Measurements from ENCODE around the gene RCC1.
A peak's percentile ranks its signal among the peaks of the same experiment; 100 is the strongest.
"Not testable (repeated sequence)": the region's sequence is repeated elsewhere in the genome, so short reads cannot be mapped to it uniquely, and the experiment has no call there.

The RCC1 gene

DNA sequence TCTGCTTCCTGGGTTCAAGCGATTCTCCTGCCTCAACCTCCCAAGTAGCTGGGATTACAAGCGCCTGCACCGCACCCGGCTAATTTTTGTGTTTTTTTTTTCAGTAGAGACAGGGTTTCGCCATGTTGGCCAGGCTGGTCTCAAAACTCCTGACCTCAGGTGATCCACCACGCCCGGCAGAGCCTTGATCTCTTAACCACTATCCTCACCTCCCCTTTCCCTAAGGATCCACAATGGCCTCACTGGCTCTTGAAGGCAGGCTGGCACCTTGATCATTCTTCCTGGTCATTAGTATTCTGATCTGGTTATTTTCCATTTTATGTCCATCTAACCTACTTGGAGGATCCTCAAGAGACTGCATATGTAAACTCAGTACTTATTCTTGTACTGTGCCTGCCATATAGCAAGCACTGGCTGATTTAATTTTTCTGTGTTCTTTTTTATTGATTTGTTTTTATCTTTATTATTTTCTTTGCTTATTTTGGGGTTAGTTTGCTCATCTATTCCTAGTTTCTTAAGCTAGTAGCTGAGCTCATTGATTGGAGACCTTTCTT lies 6.3 kb downstream of the RCC1 start:
- DNase-seq = no peak

DNA sequence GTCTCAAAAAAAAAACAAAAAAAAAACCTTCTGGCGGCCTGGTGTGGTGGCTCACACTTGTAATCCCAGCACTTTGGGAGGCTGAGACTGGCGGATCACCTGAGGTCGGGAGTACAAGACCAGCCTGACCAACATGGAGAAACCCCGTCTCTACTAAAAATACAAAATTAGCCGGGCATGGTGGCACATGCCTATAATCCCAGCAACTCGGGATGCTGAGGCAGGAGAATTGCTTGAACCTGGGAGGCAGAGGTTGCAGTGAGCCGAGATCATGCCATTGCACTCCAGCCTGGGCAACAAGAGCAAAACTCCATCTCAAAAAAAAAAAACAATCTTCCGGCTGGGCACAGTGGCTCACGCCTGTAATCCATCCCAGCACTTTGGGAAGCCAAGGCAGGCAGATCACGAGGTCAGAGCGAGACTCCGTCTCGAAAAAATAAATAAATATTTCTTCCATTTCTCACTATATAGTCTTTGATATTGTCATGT lies 8.6 kb downstream of the RCC1 start:
- not testable (repeated sequence) for DNase-seq

GRCh38 chr1:28516518-28516956 lies 10.7 kb downstream of the RCC1 start:
- DNase-seq = no peak

- DNase-seq = no peak
Measured at GRCh38 chr1:28517649-28517999, 11.8 kb downstream of the RCC1 start.

DNA sequence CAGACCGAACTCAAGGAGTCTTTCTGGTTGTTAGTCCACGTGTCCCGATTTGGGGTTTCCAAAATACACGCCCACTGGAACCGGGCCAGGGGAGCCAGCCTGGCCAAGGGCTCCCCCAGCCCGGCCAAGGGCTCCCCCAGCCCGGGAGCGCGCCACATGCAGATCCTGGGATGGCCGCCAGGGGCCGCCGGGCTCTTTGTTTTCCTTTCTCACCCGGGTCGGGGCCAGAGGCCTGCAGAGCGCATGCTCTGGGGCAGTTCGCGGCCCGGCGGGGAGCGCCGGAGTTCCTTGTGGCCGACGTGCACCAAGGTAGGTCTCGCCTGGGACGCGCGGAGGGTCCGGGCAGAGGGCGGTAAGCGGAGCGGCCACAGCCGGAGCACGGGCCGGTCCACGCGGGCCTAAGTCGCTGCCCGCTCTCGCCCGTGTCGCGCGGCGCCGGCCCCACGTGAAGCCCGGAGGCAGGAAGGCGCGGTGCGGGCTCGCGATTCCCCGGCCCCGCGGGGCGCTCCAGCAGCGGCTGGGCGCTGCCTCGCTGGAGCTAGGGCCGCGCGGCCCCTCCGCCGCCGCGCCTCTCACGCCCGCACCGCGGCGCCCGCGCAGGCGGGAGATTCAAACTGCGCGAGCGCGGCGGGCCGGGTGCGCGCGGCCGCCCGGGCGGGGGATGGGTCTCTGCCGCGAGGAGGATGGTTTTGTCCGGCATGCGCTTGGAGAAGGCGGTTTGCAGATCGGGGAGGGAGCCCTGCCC lies 12.3 kb downstream of the RCC1 start:
- DNase-seq = peak; percentile 96

- no peak for DNase-seq
Measured at GRCh38 chr1:28518745-28519341, 13.0 kb downstream of the RCC1 start.

DNA sequence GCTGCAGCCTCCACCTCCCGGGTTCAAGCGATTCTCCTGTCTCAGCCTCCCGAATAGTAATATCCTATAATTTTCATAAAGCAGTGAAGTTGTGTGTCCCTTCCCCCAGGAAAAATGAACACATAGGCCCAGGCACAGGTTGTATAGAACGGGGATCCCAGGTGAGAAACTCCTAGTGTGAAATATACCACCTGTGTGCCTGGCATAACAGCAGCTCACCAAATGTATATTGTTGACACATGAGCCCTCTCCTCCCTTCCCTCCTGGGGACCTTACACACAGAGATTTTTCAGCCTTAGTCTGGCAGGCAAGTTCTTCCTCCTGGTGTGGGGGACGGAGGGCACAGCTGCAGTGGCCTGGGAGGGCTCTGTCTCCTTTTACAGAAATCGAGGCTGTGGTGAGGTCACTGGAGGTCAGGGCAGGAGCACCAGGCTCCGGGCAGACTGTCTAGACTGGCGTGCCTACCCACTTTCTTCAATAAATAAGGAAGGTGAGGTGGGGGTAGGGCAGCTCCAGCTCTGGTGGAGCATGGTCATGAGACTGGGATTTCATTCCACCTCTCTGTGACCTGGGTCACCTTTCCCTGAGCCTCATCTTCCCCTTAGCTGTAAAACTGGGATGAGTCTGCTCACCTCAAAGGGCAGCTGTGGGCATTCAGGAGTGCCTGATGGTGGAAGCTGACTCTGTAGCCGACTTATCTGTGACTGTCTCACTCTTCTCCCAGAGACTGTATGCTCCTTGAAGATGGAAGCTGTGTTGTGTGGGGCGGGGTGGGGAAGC lies 14.3 kb downstream of the RCC1 start:
- no peak for DNase-seq

- DNase-seq = not testable (repeated sequence)
Measured at GRCh38 chr1:28520796-28521195, 15.0 kb downstream of the RCC1 start.

- DNase-seq = no peak
Measured at GRCh38 chr1:28521502-28522164, 15.8 kb downstream of the RCC1 start.

DNA sequence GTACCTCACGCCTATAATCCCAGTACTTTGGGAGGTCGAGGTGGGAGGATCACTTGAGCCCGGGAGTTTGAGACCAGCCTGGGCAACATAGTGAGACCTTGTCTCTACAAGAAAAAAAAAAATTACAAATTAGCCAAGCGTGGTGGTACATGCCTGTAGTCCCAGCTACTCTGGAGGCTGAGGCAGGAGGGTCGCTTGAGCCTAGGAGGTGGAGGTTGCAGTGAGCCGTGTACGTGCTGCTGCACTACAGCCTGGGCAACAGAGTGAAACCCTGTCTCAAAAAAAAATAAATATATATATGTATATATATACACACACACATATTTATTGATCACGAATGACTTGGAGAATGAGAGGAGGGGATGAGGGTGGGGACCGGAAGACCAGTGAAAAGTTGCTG lies 16.7 kb downstream of the RCC1 start:
- DNase-seq = not testable (repeated sequence)

- DNase-seq = not testable (repeated sequence)
Measured at GRCh38 chr1:28525002-28525642, 19.3 kb downstream of the RCC1 start.

GRCh38 chr1:28526886-28527285 lies 21.0 kb downstream of the RCC1 start:
- DNase-seq = no peak

- DNase-seq = no peak
Measured at GRCh38 chr1:28530456-28530855, 24.6 kb downstream of the RCC1 start.

DNA sequence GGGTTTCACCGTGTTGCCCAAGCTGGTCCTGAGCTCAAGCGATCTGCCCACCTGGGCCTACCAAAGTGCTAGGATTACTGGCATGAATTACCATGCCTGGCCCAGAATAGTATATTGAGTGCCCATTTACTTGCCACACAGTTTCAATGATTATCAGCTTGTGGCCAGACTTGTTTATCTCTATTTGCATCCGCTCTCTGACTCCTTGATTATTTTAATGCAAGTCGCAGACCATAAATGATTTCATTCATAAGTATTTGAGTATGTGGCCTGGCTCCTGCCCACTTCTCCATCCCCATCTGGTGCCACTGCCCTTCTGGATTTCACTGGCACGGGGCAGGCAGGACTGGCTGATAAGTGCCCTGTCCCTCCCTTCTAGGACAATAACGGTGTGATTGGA lies 28.8 kb downstream of the RCC1 start:
- DNase-seq = no peak

DNA sequence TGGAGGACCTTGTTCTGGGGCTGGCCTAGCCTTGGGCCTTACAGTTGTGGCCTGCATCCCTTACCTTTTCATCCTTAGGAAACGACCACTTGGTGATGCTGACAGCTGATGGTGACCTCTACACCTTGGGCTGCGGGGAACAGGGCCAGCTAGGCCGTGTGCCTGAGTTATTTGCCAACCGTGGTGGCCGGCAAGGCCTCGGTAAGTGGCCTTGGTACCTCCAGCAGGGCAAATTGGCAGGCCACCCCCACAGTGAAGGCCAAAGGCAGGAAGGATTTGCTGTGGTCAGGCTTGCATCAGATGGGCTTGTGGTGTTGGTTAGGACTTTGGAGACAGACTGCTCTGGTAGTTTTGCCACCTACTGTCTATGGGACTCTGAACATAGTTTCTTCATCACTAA lies 29.3 kb downstream of the RCC1 start:
- DNase-seq = no peak

DNA sequence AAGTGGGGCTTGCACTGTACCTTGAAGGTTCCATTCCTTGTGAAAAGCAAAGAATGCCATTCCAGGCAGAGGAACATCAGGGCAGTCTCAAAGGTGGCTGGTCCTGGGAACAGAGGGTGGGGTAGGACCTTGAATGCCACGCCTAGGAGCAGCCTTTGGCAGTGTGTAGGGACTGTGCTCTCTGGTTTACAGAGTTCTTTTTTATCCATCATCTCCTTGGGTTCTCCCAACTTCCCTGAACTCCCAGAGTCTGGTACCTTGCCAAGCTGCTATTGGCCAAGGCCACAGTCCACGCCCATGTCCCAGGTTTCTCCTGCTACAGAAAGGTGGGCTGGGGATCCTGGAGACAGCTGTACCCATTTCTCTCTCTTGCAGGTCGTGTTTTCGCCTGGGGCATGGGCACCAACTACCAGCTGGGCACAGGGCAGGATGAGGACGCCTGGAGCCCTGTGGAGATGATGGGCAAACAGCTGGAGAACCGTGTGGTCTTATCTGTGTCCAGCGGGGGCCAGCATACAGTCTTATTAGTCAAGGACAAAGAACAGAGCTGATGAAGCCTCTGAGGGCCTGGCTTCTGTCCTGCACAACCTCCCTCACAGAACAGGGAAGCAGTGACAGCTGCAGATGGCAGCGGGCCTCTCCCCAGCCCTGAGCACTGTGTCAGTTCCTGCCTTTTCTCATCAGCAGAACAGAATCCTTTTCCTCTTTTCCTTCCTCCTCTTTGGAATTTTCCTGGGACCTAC lies 31.8 kb downstream of the RCC1 start:
- no peak for DNase-seq

- DNase-seq = no peak
Measured at GRCh38 chr1:28538286-28538685, 32.4 kb downstream of the RCC1 start.

DNA sequence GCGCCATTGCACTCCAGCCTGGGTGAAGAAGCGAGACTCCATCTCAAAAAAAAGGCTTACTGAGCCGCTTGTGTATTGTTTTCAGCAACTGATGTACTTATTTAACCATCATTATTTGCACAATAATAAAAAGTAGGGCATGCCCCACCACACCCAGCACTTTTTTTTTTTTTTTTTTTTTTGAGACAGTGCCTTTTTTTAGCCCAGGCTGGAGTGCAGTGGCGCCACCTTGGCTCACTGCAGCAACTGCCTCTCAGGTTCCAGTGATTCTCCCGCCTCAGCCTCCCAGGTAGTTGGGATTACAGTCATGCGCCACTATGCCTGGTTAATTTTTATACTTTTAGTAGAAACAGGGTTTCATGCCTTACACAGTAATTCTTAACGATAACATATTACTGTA lies 34.8 kb downstream of the RCC1 start:
- no peak for DNase-seq

- not testable (repeated sequence) for DNase-seq
Measured at GRCh38 chr1:28541414-28542015, 35.7 kb downstream of the RCC1 start.

DNA sequence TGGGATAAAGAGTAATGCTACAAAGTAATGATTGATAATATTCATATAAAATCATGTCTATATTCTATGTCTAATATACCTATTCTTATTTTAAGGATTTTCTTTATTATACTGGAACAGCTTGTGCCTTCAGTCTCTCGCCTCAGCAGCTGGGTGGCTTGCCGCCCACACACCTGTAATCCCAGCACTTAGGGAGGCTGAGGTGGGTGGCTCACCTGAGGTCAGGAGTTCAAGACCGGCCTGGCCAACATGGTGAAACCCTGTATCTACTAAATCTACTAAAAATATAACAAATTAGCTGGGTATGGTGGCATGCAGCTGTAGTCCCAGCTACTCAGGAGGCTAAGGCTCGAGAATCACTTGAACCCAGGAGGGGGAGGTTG lies 39.4 kb downstream of the RCC1 start:
- DNase-seq = no peak

- no peak for DNase-seq
Measured at GRCh38 chr1:28548318-28548717, 42.5 kb downstream of the RCC1 start.
